ENCODE results near the gene RBM20.

RBM20 gene

DNA sequence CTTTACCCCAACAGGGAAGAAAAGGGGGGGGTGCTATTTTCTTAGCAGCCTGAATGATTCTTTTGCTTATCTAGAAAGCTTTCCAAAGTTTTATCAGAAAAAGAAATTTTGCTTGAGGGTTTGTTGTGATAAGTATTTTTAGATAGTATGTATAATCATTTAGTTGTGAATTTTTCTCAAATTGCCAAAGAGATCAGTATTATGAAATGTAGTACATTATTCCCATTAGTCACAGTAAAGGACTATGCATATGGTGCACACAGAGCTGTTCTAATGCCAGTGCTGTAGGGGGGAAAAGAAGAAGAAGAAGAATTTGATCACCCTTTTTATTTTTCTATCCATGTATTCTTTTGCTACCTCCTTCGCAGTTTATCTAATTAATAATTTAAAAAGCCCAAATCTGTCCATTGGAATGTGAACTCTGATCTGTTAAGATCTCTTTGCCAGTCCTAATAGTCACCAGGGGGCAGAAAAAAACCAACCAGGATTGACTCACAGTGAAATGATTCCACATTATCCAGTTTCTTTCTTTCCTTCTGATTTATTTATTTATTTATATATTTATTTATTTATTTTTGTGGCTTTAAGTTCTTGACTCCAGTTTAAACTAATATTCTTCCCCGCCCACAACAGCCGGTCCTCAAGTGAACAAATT is 4.7 kb downstream of the RBM20 start:
- H3K36me3 ChIP-seq (replicated peaks), result no peaks in the 10 kb centered on the region
- in situ Hi-C loops (cut with HindIII; ENCODE audit: low pct_ligation_motif_present, low sequenced_read_pairs), result no loop called here
- TF ChIP-seq, protein P1, sequence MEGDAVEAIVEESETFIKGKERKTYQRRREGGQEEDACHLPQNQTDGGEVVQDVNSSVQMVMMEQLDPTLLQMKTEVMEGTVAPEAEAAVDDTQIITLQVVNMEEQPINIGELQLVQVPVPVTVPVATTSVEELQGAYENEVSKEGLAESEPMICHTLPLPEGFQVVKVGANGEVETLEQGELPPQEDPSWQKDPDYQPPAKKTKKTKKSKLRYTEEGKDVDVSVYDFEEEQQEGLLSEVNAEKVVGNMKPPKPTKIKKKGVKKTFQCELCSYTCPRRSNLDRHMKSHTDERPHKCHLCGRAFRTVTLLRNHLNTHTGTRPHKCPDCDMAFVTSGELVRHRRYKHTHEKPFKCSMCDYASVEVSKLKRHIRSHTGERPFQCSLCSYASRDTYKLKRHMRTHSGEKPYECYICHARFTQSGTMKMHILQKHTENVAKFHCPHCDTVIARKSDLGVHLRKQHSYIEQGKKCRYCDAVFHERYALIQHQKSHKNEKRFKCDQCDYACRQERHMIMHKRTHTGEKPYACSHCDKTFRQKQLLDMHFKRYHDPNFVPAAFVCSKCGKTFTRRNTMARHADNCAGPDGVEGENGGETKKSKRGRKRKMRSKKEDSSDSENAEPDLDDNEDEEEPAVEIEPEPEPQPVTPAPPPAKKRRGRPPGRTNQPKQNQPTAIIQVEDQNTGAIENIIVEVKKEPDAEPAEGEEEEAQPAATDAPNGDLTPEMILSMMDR (IDR thresholded peaks at IDR 0.05; ENCODE audit: low read depth, low read length, missing control alignments), result peak; percentile 15
- H3K4me3 ChIP-seq (ENCODE audit: low read depth, low read length), result no peak overlapping the region
- H3K27ac ChIP-seq, result no peak overlapping the region
- H3K27me3 ChIP-seq (replicated peaks), result no peaks in the 10 kb centered on the region
- DNase-seq, result peak; percentile 44

DNA sequence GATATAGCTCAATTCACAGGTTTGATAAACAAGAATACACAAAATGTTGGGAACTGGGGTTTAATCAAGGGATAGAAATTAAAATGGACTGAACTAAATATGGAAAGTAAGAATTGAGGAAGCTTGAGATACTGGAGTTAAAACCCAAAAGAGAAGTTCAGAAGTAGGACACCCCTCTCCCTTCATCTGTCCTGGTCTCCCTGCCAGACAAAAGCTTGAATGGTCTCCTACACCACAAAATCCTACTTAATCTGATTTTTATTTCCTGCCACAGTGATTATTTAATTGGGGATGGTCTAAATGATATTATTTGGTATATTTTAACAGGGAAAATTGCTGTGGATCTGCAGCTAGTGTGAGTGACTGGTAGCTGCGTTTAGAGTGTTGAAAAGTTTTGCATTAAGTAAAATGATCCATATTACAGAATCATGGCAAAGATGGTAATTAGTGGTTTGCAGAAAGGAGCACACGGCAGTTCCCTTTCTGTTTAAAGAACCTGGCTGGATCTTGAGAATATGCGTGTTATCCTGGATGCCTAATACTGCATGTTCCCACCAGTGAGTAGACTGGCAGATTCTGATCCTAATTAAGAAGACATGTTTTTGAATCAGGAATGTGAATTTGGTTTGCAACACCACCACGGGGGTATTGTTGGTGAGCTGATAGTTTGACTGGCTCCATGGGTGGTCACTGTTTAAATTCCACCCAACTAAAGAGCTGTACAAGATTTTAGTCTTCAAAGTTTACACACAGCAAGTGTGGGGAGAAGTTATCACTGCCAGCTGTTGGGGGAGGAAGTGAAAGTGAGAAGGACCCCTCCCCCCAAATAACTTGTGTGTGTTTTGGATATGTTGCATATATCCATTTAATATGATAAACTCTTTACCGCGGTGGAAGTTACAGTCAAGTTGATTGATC is 5.5 kb downstream of the RBM20 start:
- no peak for DNase-seq
- in situ Hi-C loops (cut with HindIII; ENCODE audit: low pct_ligation_motif_present, low sequenced_read_pairs), result no loop called here
- H3K27ac ChIP-seq, result no peak overlapping the region
- H3K4me3 ChIP-seq (ENCODE audit: low read depth, low read length), result no peak overlapping the region
- H3K36me3 ChIP-seq (replicated peaks), result no peaks in the 10 kb centered on the region
- H3K27me3 ChIP-seq (replicated peaks), result no peaks in the 10 kb centered on the region
- TF ChIP-seq, protein P1 (IDR thresholded peaks at IDR 0.05; ENCODE audit: low read depth, low read length, missing control alignments), result no peak

DNA sequence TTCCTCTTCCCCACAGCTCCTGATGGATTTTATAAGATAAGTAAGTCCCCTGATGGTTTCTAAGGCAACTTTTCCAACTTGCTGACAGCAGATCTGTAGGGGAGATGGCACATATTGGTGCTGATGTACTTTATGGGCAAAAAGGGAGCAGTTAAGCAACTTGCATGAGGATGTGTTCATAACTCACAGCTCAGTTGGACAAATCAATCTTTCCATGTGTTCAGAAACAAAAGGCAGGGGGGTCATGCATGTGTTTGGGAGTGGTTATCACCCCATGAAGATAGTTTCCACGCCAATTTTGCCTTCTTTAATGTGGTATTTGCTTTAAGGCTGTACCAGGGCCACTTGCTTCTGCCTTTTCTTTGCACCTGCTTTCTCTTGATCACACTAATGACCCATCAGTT is 6.1 kb downstream of the RBM20 start:
- Histone ChIP-seq H3K27ac (no peak overlapping the region), H3K27me3 (replicated peaks) (no peaks in the 10 kb centered on the region), H3K36me3 (replicated peaks) (no peaks in the 10 kb centered on the region), H3K4me3 (ENCODE audit: low read depth, low read length) (no peak overlapping the region)
- TF ChIP-seq, protein P1 (IDR thresholded peaks at IDR 0.05; ENCODE audit: low read depth, low read length, missing control alignments), result no peak
- no peak for DNase-seq
- in situ Hi-C loops (cut with HindIII; ENCODE audit: low pct_ligation_motif_present, low sequenced_read_pairs), result no loop called here

DNA sequence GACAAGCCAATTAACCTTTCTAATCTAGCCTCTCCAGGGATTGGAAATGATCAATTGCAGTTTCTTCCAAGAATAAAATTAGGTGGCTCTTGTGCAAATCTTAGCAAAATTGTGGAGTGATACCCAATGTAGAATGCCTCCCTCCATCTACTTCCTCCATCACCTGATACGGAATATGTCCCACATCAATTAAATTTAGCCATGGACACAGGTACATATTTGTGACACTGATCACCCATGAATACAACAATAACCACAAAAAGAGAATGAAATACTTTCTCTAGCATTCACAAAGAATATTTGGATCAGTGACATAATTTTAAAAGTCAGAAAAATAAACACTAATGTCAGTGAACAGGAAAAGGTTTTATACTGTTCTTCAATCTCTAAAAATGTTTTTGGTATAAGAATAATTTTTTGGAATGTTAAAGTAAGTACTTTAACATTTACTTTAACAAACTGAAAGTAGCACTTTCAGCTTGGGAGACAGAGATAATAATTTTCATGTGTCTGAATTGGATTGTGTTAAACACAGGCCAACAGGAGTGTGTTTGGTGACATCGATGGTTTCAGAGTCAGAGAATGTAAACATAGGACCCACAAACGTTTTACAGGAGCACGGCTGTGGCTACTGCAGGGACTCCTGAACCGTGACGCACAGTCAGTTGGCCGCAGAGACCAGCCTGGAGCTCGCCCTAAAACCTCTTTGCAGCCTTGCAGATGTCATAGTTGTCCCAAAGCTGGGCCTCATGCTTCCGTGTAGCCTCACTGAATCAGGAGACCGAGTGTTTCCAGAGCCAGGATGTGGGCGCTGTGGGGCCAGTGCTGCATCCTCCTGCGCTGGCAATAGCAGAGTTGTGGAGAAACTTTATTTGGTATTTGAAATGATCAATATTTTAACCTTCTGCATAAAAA is 7.2 kb downstream of the RBM20 start:
- DNase-seq, result peak; percentile 92
- H3K4me3 ChIP-seq (ENCODE audit: low read depth, low read length), result no peak overlapping the region
- H3K27me3 ChIP-seq (replicated peaks), result no peaks in the 10 kb centered on the region
- H3K27ac ChIP-seq, result peak overlapping the region; percentile 51
- in situ Hi-C loops (cut with HindIII; ENCODE audit: low pct_ligation_motif_present, low sequenced_read_pairs), result no loop called here
- H3K36me3 ChIP-seq (replicated peaks), result no peaks in the 10 kb centered on the region
- TF ChIP-seq, protein P1 (IDR thresholded peaks at IDR 0.05; ENCODE audit: low read depth, low read length, missing control alignments), result peak; percentile 5

DNA sequence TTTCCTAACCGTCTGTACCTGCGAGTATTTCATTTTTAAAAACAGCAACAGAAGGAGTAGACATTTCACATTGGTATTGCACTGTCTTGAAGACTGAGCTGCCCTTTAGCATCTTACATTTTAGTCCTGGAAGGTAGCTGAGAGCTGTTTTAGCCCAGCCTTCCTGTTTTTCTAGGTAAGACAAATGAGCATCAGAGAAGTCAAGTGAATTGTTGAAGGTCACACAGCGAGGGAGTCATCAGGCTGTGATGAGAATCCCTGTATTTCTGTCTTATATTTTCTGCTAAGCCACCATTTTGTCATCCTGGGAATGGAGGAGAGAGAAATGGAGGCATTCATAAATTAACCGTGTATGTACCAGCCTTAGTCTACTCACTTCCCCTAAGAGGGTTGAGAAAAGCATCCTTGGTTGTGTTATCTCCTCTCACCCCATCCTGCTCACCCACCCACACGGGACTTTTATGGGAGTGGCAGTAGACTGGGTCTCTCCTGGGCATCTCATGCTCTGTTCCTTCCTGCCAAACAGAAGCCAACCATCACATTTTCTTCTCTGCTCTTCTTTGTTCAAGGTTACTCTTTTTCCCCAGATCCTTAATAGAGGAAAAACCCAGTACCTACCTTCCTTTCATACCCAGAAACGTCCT is 8.5 kb downstream of the RBM20 start:
- no peaks in the 10 kb centered on the region for H3K27me3 ChIP-seq (replicated peaks)
- H3K27ac ChIP-seq, result peak overlapping the region; percentile 51
- in situ Hi-C loops (cut with HindIII; ENCODE audit: low pct_ligation_motif_present, low sequenced_read_pairs), result no loop called here
- H3K4me3 ChIP-seq (ENCODE audit: low read depth, low read length), result no peak overlapping the region
- DNase-seq, result no peak
- H3K36me3 ChIP-seq (replicated peaks), result no peaks in the 10 kb centered on the region
- TF ChIP-seq, protein P1 (IDR thresholded peaks at IDR 0.05; ENCODE audit: low read depth, low read length, missing control alignments), result no peak

Data from brain microvascular endothelial cell (primary cell).